PC-3 (cell line): ENCODE data around the gene CTNNA2. TPM values are rescaled to one million over a fixed set of nuclear protein-coding genes. Genes with fewer than 3 reads are reported as not detected.

Experiments
- ATAC-seq: fragments of 200-7000 bp; cut with Tn5 transposase; 2 replicates; pipeline ENCODE4 v1.9.1; 2020; ENCODE audit warnings: mild to moderate bottlenecking, moderate library complexity
- BruUV-seq: library from RNA; stranded (reverse); fragments of 400-500 nt; replicated peaks from 2 replicates; lab custom pipeline; 2021; lab: Mats Ljungman, UMichigan
- CTCF ChIA-PET: fragments of 300-600 bp; sonication (Branson Sonifier 250); formaldehyde crosslinking; loops from one replicate; lab custom pipeline; 2022; ENCODE audit warnings: antibody characterized with exemption; lab: Charles Lee
- POLR2A ChIA-PET: fragments of 300-600 bp; sonication (Branson Sonifier 250); formaldehyde crosslinking; loops from one replicate; lab custom pipeline; 2022; ENCODE audit warnings: antibody characterized with exemption; ENCODE audit not compliant: unreplicated experiment; lab: Charles Lee
- DNase-seq: peaks from one replicate; pipeline ENCODE4 v3.0.0-alpha.2; 2015
- H2AFZ ChIP-seq: fragments of 300-600 bp; sonication (generic); 2 replicates; pipeline ENCODE4 v1.6.0; 2016; ENCODE audit warnings: antibody characterized with exemption, low read length
- H3F3A ChIP-seq: fragments of 300-600 bp; sonication (generic); one replicate; pipeline ENCODE4 v1.6.0; 2017; ENCODE audit warnings: antibody characterized with exemption, low read length, control low read depth, mild to moderate bottlenecking; ENCODE audit not compliant: unreplicated experiment
- H3K27ac ChIP-seq: fragments of 300-600 bp; sonication (generic); 2 replicates; pipeline ENCODE4 v1.5.1; 2016; ENCODE audit warnings: mild to moderate bottlenecking, low read length
- H3K27me3 ChIP-seq: fragments of 300-600 bp; sonication (generic); 2 replicates; pipeline ENCODE4 v1.6.1; 2016; ENCODE audit warnings: low read length, mixed read lengths
- H3K36me3 ChIP-seq: fragments of 300-600 bp; sonication (generic); 2 replicates; pipeline ENCODE4 v1.6.1; 2016; ENCODE audit warnings: low read depth, mixed run types, low read length, mixed read lengths
- H3K4me1 ChIP-seq: fragments of 300-600 bp; sonication (generic); 2 replicates; pipeline ENCODE4 v1.5.1; 2016; ENCODE audit warnings: low read length; ENCODE audit not compliant: insufficient read depth
- H3K4me2 ChIP-seq: fragments of 300-600 bp; sonication (generic); 2 replicates; pipeline ENCODE4 v1.6.0; 2016; ENCODE audit warnings: low read length
- H3K4me3 ChIP-seq: fragments of 300-600 bp; sonication (generic); 2 replicates; pipeline ENCODE4 v1.5.1; 2016; ENCODE audit warnings: mild to moderate bottlenecking, low read length, mixed read lengths
- H3K79me2 ChIP-seq: fragments of 300-600 bp; sonication (generic); 2 replicates; pipeline ENCODE4 v1.6.1; 2017; ENCODE audit warnings: low read length, mixed read lengths
- H3K9ac ChIP-seq: fragments of 300-600 bp; sonication (generic); 2 replicates; pipeline ENCODE4 v1.6.0; 2016; ENCODE audit warnings: mild to moderate bottlenecking, low read length
- H3K9me2 ChIP-seq: fragments of 300-600 bp; sonication (generic); replicated peaks from 2 replicates; pipeline ENCODE4 v1.6.1; 2016; ENCODE audit warnings: mixed run types, low read length, mixed read lengths
- H3K9me3 ChIP-seq: fragments of 300-600 bp; sonication (generic); 2 replicates; pipeline ENCODE4 v1.6.1; 2016; ENCODE audit warnings: low read length, mixed read lengths
- H4K20me1 ChIP-seq: fragments of 300-600 bp; sonication (generic); 2 replicates; pipeline ENCODE4 v1.6.1; 2016; ENCODE audit warnings: low read length, mixed read lengths
- CTCF ChIP-seq: fragments of 300-600 bp; sonication (generic); conservative IDR thresholded peaks from 2 replicates; pipeline ENCODE4 v1.5.1; 2017; ENCODE audit warnings: antibody characterized with exemption, low read depth, mild to moderate bottlenecking, low read length
- EZH2 ChIP-seq: fragments of 300-600 bp; sonication (generic); IDR thresholded peaks from one replicate; pipeline ENCODE4 v1.6.1; 2017; ENCODE audit warnings: antibody characterized with exemption, mild to moderate bottlenecking, low read length; ENCODE audit not compliant: unreplicated experiment
- EZH2phosphoT487 ChIP-seq: fragments of 300-600 bp; sonication (generic); IDR thresholded peaks from 2 replicates; pipeline ENCODE4 v1.6.1; 2018; ENCODE audit warnings: mild to moderate bottlenecking, antibody characterized with exemption, low read length, borderline replicate concordance
- intact Hi-C: fragments of 100-400 bp; cut with micrococcal nuclease; formaldehyde crosslinking; loops from 2 replicates; pipeline ENCODE4 v1.9.0; 2023
- total RNA-seq: library from RNA; depleted of rRNA; stranded (reverse); fragments of >200 nt; gene quantifications from 2 replicates; pipeline ENCODE4 v1.2.3, GENCODE V29; 2014

The CTNNA2 gene
- total RNA-seq, 1 experiment from 2014 or later = not detected

- no peak overlapping the region for H2AFZ ChIP-seq
- H4K20me1 ChIP-seq = no peaks in the 10 kb centered on the region
- POLR2A ChIA-PET = no interaction called here
- H3K9me2 ChIP-seq = no peaks in the 10 kb centered on the region
- H3K4me3 ChIP-seq = no peak overlapping the region
- no TSS peak for BruUV-seq
- H3K9me3 ChIP-seq = no peaks in the 10 kb centered on the region
- no peaks in the 10 kb centered on the region for H3K4me1 ChIP-seq
- ATAC-seq (no peak), DNase-seq (no peak)
- H3K4me2 ChIP-seq = no peak overlapping the region
- intact Hi-C loops = no loop called here
- TF ChIP-seq CTCF (no peak), EZH2 (no peak), EZH2phosphoT487 (no peak)
- no peaks in the 10 kb centered on the region for H3K27me3 ChIP-seq
- no peak overlapping the region for H3K9ac ChIP-seq
- CTCF ChIA-PET = no interaction called here
- H3F3A ChIP-seq = no peaks in the 10 kb centered on the region
- H3K36me3 ChIP-seq = no peaks in the 10 kb centered on the region
- H3K79me2 ChIP-seq = no peaks in the 10 kb centered on the region
- no peak overlapping the region for H3K27ac ChIP-seq
Observed at GRCh38 chr2:80340022-80340421, 827.2 kb downstream of the CTNNA2 start.

GRCh38 chr2:80348078-80348477, 835.2 kb downstream of the CTNNA2 start:
- Histone ChIP-seq H3K4me1 (no peaks in the 10 kb centered on the region), H3K27me3 (no peaks in the 10 kb centered on the region; the same call in 1 of the 2 replicates), H3K4me2 (no peak overlapping the region), H3K79me2 (no peaks in the 10 kb centered on the region), H3K9me3 (no peaks in the 10 kb centered on the region), H3K9ac (no peak overlapping the region), H3K4me3 (no peak overlapping the region), H3K36me3 (no peaks in the 10 kb centered on the region), H3F3A (no peaks in the 10 kb centered on the region), H2AFZ (no peak overlapping the region), H4K20me1 (no peaks in the 10 kb centered on the region), H3K9me2 (no peaks in the 10 kb centered on the region), H3K27ac (no peak overlapping the region)
- ChIA-PET CTCF (interaction anchor here (0.6 kb wide), 1 partner anchor 503 kb away, joined by 3 read pairs; no protein-coding TSS in a partner anchor), POLR2A (no interaction called here)
- ATAC-seq (no peak), DNase-seq (no peak)
- no TSS peak for BruUV-seq
- intact Hi-C loops = no loop called here
- TF ChIP-seq CTCF (no peak), EZH2 (no peak), EZH2phosphoT487 (no peak)

GRCh38 chr2:80348953-80349352, 836.1 kb downstream of the CTNNA2 start:
- H3K9ac ChIP-seq = no peak overlapping the region
- DNase-seq (no peak), ATAC-seq (no peak)
- H3K36me3 ChIP-seq = no peaks in the 10 kb centered on the region
- ChIA-PET POLR2A (no interaction called here), CTCF (no interaction called here)
- TF ChIP-seq CTCF (no peak), EZH2phosphoT487 (no peak), EZH2 (no peak)
- H3K4me1 ChIP-seq = no peaks in the 10 kb centered on the region
- no peaks in the 10 kb centered on the region for H4K20me1 ChIP-seq
- H3K9me3 ChIP-seq = no peaks in the 10 kb centered on the region
- no peaks in the 10 kb centered on the region; the same call in 1 of the 2 replicates for H3K27me3 ChIP-seq
- no peak overlapping the region for H2AFZ ChIP-seq
- H3K79me2 ChIP-seq = no peaks in the 10 kb centered on the region
- no peak overlapping the region for H3K27ac ChIP-seq
- no peaks in the 10 kb centered on the region for H3K9me2 ChIP-seq
- H3F3A ChIP-seq = no peaks in the 10 kb centered on the region
- H3K4me3 ChIP-seq = no peak overlapping the region
- no peak overlapping the region for H3K4me2 ChIP-seq
- intact Hi-C loops = no loop called here
- BruUV-seq = no TSS peak
